Effector CD4-positive, alpha-beta T cell (primary cell): Measurements from ENCODE around the gene GAMT.

ENCODE experiments used
- DNase-seq: peaks from one replicate; pipeline ENCODE4 v3.0.0-alpha.2; 2020

Gene GAMT

DNA sequence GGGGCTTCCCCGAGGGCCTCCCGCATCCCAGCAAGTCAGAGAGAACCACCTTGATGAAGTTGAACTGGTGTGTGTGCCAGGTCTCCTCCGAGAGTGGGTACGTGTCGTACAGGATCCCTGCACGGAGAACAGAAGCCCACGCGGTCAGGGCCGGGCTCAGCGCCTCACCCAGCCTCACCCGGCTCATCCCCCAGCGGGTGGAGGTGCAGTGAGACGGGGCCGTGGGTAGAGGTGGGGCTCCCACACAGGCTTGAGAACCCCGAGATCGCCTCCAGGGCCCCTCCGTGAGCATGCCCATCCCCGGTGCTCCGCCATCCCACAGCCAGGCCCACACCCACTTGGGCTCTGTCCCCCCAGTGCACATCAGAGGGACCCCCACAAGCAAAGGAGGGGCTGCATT lies 2.3 kb downstream of the GAMT start:
- no peak for DNase-seq

DNA sequence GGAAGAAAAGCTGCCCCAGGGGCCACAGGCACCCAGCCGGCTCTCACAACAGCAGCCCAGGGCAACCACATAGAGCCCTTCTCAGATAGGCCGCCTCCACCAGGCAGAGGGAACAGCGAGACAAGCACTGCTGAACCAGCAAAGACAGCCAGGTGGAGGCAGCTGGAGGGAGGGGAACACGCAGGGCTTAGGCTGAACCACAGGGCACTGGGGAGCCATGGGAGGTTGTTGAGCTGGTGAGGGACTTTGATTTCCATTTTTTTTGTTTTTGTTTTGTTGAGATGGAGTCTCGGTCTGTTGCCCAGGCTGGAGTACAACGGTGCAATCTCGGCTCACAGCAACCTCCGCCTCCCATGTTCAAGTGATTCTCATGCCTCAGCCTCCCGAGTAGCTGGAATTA lies 3.5 kb downstream of the GAMT start:
- no peak for DNase-seq

DNA sequence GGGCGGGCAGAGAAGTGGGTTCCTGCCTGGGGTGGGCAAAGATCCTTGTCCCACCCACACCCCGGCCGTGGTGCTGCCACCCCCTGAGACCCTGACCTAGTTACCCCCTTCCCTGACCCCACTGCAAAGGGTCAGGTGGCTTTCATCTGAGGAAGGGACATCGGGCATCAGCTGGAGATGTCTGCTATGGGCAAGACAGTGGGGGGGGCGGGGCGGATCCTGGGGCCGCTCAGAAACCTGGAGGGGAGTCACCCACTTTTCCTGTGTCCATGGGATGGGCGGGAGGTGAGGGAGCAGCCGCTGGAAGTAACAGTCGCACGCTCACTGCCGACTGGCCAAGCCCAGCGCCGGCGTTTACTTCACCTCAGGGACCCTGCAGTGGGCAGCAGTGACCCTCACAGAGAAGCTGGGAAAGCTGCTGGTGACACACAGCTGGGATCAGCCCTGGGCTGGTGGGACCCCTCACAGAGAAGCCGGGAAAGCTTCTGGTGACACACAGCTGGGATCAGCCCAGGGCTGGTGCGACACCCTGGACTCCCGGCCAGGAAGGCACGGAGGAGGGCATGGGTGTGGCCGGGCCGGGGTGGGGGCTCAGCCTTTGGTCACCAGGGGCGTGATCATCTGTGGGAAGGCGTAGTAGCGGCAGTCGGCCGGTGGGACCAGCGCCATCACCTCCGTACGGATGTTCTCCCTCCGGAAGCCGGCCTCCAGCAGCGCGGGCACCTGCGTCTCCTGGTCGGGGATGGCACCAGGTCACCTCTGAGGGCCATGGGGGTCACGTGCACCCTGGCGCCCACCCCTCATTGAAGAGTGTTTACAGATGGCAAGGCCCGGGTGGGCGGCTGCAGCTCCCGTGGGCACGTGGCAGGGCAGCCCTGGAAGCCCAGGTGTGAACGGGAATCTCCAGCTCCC lies 4.3 kb downstream of the GAMT start:
- no peak for DNase-seq

DNA sequence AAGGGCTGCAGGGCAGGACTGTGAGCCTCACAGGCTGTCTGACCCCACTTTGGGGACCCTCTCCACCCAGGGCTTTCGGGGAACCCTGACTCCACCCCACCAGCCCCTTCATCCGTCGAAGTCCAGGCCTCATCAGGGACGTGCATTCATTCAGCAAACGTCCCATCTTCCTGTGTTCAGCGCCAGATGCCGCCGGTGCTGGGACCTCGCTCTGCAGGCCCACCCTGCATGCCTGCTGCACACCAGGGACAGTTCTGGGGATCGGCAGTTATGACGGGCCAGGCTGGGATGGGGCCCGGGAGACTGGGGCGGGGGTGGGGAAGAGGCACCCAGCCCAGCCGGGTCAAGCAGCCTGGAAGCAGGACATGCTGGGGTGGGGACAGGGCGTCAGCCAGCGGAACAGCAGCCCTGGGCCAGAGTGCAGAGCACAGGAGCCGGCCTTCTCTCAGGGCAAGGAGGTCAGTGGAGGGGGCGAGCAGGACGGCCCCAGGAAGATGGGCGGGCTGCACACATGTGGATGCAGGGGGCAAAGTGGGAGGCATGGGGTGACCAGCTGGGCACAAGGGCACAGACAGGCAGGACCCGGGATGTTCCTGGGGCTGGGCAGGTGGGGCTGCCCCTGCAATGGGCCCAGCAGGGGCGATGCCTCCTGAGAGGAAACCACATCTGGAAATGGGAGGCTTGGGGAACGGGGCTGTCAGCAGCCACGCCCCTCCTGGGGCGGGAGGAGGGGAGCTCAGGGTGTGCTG lies 5.1 kb downstream of the GAMT start:
- no peak for DNase-seq

DNA sequence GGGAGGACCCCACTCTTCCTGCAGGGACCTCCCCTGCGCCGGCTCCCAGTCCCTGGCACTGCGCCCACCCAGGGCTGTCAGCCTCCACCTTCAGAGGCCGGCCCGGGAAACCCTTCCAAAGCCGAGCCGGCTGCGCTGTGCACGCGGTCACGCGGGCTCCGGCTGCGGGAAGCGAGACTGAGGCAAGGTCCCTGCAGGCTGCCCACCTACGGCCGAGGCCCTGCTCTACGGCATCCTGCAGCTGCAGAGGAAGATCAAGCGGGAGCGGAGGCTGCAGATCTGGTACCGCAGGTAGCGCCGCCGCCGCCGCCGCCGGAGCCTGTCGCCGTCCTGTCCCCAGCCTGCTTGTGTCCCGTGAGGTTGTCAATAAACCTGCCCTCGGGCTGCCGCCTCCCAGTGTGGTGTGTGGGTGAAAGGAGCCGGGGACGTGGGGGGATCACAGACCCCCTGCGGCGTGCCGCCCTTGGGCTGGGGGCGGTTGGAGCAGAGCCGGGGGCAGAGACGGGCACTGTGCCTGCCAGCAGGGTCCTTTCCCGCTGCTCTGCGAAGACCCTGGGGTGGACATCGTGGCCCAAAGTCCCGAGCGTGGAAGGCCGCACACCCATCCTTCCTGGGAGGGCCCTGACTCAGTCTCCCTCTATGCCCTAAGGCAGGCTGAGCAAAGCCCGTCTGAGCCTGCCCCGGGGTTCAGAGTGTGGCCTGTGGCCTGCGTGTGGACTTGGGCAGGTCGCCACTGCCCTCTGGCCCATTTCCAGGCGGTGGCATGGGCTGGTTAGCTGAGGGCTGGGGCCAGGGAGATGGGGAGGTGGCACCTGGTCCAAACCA lies 5.9 kb downstream of the GAMT start:
- no peak for DNase-seq

DNA sequence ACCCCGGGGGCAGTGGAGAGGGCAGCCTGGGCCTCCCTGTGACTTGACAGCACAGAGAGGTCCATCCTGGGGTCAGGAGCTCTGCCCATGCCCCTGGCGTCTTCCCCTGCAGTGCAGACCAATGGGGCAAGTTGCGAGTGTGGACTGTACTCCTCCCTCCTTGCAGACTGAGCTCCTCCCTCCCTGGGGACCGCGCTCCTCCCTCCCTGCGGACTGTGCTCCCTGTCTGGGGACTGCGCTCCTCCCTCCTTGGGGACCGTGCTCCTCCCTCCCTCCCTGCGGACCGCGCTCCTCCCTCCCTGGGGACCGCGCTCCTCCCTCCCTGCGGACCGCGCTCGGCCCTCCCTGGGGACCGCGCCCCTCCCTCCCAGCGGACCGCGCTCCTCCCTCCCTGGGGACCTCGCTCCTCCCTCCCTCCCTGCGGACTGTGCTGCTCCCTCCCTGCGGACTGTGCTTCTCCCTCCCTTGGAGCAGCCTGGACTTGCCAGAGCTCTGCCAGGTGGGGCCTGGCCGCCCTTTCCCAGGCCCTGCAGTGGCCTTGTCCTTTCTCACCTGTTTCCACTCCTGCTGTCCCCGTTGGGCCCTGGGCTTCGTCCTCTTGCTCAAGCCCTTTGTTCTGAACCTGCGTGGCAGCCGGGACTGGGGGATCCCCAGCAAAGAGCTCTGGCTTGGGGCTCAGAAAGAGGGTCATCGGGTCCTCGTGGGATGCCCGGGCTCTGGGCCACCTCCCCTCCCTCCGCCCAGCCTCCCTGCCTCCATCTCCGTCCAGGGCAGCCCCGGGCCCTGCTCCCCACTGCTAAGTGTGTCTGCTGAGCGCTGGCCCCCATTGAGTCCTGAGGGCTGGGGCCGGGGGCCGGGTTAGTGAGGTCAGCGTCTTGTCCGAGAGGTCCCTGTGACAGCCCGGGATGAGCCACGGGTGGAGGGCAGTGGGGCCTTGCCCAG lies 6.8 kb downstream of the GAMT start:
- no peak for DNase-seq

DNA sequence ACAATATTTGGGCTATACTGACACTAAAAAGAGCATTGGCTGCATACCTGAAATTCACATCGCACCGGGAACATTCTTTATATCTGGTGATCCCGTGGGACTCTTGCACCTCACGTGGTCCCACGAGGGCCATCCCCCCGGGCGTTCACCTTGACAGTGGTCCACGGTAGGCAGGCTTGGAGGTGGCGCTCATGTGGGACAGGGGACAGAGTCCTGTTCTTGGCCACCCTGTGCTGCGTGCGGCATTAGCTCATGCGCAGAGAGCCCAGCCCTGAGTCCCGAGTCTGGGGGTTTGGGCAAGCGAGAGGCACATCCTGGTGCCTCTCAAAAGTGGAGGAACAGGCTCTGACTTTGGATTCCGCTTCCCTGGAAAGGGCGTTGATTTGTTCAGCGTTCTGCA lies 7.5 kb downstream of the GAMT start:
- DNase-seq = no peak

DNA sequence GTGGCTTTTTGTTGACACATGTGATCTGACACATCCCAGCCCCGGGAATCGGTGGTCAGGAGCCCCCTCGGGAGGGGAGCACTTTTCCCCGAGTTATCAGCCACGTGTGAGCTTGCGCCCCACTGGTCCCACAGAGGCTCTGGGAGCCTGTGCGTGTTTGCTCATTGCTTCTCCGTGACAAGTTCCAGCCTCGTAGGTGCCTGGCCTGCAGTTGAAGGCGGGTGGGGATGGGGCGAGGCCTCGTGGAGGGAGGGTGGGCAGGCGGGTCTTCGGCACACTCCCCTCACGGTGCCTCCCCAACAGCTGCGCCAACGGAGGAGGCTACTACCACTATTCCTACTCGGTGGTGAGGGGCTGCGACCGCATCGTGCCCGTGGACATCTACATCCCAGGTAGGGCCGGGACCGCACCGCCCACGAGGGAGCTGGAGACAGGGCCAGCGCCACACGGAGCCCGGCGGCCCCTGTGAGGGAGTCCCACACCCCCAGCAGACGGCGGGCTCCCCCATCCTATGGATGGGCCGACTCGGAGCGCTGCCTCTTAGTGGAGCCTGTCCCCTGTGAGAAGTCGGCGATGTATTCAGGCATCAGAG lies 8.3 kb downstream of the GAMT start:
- DNase-seq = no peak

DNA sequence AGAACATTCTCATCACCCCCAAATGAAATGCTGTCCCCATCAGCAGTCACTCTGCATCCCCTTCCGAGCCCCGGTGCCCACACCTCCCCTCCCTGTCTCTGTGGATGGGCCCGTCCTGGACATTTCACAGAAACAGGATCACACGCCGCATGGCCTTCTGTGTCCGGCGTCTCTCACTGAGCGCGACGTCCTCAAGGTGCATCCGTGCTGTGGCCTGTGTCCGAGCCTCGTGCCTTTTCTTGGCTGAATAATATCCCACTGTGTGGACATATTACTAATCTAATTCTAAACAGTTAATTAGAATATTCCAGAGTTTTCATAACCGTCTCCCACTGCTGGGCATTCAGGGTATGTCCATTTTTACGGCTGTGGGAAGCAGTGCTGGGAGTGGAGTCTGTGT lies 8.9 kb downstream of the GAMT start:
- DNase-seq = no peak

DNA sequence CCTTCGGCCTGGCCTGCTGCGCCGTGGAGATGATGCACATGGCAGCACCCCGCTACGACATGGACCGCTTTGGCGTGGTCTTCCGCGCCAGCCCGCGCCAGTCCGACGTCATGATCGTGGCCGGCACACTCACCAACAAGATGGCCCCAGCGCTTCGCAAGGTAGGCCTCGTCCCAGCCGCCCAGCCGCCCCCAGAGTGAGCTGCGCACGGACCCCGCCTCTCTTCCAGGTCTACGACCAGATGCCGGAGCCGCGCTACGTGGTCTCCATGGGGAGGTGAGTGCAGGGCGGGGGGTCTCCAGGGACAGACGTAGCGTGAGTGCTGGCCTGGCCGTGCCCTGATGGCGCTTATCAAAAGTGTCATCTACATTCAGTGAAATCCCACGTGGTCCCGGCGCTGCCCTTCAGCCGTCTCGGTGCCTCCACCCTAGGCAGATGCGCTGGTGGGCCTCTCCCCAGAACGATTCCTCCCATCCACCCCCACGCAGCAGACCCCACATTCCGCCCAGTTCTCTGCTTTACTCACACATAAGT lies 10.4 kb downstream of the GAMT start:
- DNase-seq = no peak

DNA sequence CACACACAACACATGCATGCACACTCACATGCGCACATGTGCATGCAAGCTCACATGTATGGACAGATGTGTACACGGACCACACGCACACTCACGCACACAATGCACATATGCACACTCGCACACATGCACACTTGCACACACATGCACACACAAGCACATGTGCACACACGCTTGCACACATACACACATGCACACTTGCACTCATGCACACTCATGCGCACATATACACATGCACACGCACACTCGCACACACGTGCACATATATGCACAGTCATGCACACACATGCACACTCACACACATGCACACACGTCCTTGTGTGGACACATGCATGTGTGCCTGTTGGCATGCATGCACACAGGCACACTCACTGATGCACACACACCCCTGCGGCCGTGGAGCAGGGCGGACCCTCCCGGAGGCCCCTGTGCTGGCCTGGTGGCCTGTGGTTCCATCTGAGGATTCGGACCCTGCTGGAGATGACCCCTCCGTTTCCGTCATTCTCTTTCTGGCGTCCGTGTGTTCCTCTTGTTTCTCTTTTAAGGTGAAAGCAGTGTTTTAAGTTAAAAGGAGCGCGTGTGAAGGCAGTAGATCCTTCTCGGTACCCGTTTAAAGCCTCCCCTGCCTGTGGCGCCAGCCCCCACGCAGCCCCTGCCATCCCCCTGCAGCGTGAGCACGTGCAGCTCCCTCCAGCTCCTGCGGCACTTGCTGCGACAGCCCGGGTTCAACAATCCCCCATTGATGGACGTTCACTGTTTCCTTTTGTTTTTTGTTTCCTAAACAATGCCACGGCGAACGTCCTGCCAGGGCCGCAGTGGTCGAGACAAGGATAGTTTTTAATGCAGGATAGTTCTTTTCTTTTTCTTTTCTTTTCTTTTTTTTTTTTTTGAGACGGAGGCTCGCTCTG lies 12.1 kb downstream of the GAMT start:
- DNase-seq = no peak

DNA sequence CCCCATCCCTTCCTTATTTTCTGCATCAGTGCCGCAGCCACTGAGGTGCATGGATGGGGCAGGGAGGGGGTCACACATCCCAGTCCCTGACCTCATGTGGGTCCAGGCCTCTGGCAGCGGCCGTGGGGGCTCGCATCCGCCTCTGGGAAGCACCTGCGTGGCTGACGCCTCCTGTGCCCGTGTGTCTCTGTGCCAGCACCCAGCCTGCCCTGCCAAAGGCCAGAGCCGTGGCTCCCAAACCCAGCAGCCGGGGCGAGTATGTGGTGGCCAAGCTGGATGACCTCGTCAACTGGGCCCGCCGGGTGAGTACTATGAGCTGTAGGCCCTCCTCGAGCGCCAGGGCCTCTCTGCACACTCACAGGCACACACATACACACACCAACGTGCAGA lies 12.7 kb downstream of the GAMT start:
- no peak for DNase-seq

DNA sequence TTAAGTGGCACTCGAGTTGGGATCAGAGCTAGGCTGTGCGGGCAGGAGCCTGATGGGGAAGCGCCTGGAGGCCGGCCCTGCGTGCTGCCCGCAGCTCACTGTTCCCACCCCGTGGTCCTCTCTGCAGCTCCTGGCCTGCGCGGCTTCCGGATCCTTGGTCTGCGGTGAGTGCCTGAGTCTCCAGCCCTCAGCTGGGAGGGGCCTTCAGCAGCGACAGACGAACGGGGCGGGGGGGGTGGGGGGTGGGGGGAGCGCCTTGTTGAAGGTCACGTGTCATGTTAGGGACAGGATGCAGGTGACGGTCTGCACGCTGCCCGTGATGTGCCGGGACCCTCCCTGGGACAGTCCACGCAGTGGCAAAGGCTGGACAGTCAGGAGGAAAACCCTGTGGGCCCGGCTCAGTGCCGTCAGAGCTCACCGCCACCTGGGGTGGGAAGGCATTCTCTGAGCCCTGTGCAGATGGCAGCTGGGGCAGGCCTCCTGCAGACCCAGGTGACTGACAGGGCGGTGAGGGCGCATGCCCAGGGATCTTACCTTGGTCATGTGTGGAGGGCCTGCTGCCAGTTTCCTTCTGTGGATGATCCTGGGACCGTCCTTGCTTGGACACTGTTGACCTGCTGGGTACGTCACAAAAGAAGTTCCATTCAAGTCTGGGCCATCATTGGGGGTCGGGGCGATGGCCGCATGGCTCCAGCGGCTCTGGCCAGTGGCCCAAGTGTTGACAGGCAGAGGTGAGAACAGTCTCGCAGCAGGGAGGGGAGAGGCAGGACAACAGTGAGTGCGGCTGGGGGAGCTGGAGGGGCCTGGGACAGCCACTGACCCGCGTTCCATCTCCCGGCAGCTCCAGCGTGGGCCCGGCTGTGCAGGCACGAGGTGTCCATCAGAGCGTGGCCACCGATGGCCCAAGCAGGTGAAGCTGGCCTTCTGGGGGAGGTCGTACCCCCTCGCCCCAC lies 13.4 kb downstream of the GAMT start:
- DNase-seq = no peak

DNA sequence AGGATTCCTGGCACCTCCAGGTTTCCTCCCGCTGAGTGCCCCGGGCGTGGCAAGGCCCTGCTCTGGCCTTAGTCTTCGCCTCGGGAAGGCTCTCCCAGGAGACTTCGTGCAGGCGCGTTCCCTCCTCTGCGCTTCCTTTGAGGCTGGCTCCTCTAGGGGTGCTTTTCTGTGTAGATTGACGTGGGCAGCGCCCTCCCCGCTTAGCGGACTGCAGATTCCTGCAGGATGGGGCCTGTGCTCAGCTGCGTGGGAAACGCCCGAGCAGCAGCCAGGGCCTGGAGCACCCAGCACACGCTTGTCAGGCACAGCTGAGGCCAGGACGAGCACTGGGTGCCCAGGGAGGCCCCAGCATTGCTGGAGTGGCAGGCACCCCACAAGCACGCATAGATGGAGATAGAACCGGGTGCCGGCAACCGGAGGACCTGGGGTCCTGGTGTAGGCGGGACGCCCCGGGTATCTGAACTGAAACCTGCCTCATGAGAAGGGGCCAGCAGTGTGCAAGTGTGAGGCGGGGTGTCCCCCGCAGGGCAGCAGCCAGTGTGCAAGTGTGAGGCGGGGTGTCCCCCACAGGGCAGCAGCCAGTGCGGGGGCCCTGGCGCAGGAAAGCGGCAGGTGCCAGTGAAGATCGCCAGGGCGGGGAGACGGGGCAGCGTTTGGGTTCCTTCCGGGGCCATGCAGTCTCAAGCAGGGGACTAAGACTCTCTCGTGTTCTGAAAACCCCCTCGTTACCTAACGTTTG lies 14.2 kb downstream of the GAMT start:
- no peak for DNase-seq

DNA sequence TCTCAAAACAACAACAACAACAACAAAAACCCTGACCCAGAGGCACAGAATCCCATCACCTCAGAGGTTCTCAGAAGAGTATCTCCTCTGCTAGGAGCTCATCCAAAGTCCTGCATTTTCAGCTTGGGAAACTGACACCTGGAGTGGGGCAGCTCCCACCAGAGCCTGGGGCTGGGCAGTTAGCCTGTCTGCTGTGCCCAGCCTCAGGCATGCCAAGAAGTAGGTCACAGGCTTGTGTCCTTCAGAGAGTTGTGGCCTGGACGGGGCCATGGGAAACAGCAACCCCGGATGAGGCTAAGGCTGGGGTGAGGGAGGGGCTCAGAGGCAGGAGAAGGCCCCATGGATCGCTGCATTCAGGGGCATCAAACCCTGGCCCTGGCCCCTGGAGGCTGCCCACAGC lies 15.5 kb downstream of the GAMT start:
- DNase-seq = no peak

DNA sequence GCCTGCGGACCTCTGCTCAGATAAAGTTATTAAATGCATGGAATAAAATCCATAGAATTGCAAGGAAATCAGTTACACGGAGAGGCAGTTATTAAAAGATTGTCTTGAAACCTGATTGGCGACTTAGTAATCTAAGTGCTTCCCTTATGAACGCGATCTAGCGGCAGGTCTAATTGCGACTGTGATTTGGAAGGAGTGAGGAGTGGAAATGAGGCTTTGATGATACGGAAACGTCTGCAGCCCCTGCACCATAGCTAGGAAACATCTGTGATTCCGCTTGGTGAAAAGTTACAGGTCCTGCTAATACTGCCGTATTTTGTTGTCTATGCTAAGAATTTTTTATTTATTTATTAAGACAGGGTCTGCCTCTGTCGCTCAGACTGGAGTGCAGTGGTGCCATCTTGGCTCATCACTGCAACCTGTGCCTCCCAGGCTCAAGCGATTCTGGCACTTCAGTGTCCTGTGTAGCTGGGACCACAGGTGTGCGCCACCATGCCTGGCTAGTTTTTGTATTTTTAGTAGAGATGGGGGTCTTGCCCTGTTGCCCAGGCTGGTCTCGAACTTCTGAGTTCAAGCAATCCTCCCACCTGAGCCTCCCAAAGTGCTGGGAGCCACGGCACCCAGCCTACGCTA lies 16.7 kb downstream of the GAMT start:
- DNase-seq = no peak

DNA sequence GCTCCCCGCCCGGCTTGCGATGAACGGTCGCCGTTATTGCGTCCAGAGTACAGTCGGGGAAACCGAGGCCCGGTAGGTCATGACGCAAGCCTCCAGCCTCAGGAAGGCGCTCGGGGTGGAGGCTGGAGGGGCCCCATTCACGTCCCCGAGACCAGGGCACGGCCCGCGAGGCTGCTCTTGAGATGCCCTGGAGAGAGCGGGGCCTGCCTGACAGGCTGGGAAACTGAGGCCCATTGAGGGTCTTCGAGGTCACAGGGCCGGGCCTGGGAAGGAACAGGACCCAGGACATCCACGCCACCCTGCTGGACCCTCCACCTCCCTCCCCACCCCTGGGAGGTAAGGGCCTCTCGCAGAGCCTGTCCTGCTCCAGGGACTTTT lies 17.3 kb downstream of the GAMT start:
- no peak for DNase-seq
